Transverse colon (tissue), 4 donors: ENCODE measurements around the gene PPP1CC.

Experiments
- EP300 ChIP-seq: sonication (generic); formaldehyde crosslinking; IDR thresholded peaks from one replicate; pipeline ENCODE4 v1.6.1; 2017; ENCODE audit warnings: antibody characterized with exemption, low read depth
- POLR2A ChIP-seq: fragments of 450-650 bp; IDR thresholded peaks from one replicate; pipeline ENCODE4 v1.6.1; 2016; ENCODE audit warnings: antibody characterized with exemption, mild to moderate bottlenecking, moderate library complexity
- POLR2AphosphoS5 ChIP-seq, 3 donors: sonication (generic); formaldehyde crosslinking; IDR thresholded peaks; one replicate each; pipeline ENCODE4 v1.6.1; 2016; ENCODE audit warnings: antibody characterized with exemption in 3 of 3
- TF ChIP-seq, protein P1 (sequence below), 5 experiments: fragments of 200-600 bp in 3 of 5; fragments of 450-650 bp in 2 of 5; sonication (generic) in 3 of 5; IDR thresholded peaks; 1 replicate in 2 of 5; 2 replicates in 3 of 5; pipeline ENCODE4 v1.5.1; 2016 to 2017; ENCODE audit warnings: antibody characterized with exemption in 5 of 5, inconsistent platforms in 3 of 5, mild to moderate bottlenecking in 2 of 5, moderate library complexity in 1 of 5

DNA sequence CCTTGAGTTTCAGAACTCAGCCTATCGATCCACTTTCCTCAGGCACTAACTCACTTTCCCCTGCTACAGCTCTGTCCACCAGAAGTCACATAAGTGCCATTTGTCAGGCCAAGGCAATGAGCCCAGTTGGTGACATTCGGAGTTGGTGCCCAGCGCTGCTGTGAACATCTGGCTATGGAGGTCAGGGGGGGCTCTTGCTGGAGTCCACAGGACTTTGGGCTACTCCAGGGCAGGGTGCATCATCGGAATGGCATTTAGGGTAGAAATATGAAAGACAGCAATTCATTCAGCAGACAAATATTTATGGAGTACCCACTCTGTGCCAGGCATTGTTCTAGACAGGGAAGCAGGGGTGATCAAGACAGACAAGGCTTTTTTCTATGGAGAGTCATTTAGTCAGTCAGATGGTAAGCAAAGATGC, 1.5 kb upstream of the PPP1CC start:
- TF ChIP-seq, protein P1, sequence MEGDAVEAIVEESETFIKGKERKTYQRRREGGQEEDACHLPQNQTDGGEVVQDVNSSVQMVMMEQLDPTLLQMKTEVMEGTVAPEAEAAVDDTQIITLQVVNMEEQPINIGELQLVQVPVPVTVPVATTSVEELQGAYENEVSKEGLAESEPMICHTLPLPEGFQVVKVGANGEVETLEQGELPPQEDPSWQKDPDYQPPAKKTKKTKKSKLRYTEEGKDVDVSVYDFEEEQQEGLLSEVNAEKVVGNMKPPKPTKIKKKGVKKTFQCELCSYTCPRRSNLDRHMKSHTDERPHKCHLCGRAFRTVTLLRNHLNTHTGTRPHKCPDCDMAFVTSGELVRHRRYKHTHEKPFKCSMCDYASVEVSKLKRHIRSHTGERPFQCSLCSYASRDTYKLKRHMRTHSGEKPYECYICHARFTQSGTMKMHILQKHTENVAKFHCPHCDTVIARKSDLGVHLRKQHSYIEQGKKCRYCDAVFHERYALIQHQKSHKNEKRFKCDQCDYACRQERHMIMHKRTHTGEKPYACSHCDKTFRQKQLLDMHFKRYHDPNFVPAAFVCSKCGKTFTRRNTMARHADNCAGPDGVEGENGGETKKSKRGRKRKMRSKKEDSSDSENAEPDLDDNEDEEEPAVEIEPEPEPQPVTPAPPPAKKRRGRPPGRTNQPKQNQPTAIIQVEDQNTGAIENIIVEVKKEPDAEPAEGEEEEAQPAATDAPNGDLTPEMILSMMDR (IDR thresholded peaks at IDR 0.05): no peak
- TF ChIP-seq POLR2A (no peak), EP300 (no peak), POLR2AphosphoS5 (IDR thresholded peaks at IDR 0.05) (no peak)
